GM12874 (cell line): ENCODE data around the gene ITGB3BP.

Experiments used
- TF ChIP-seq, protein P1 (sequence below): IDR thresholded peaks from 2 replicates; pipeline ENCODE4 v1.5.1; 2011; ENCODE audit warnings: low read depth, mild to moderate bottlenecking, control low read depth, low read length, moderate library complexity; ENCODE audit not compliant: insufficient read depth

Gene ITGB3BP

DNA sequence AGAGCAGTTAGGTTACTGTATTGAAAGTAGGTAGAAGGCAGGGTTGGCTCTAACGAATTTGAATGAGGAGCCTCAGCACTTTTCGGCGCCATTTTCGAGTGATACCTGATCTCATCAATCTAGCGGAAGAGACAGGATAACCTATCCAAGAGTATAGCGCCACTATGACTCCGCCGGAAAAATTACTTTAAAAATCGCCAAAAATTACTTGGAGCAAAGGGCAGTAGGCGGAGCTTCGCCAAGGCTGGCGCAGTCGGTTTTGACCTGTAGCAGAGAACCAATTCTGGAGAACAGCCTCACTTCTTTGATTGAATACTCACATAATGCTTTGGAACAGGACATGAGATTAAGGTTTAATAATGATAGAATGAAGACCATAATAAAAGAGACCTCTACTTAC is 25.9 kb upstream of the ITGB3BP start:
- TF ChIP-seq, protein P1, sequence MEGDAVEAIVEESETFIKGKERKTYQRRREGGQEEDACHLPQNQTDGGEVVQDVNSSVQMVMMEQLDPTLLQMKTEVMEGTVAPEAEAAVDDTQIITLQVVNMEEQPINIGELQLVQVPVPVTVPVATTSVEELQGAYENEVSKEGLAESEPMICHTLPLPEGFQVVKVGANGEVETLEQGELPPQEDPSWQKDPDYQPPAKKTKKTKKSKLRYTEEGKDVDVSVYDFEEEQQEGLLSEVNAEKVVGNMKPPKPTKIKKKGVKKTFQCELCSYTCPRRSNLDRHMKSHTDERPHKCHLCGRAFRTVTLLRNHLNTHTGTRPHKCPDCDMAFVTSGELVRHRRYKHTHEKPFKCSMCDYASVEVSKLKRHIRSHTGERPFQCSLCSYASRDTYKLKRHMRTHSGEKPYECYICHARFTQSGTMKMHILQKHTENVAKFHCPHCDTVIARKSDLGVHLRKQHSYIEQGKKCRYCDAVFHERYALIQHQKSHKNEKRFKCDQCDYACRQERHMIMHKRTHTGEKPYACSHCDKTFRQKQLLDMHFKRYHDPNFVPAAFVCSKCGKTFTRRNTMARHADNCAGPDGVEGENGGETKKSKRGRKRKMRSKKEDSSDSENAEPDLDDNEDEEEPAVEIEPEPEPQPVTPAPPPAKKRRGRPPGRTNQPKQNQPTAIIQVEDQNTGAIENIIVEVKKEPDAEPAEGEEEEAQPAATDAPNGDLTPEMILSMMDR = no peak

DNA sequence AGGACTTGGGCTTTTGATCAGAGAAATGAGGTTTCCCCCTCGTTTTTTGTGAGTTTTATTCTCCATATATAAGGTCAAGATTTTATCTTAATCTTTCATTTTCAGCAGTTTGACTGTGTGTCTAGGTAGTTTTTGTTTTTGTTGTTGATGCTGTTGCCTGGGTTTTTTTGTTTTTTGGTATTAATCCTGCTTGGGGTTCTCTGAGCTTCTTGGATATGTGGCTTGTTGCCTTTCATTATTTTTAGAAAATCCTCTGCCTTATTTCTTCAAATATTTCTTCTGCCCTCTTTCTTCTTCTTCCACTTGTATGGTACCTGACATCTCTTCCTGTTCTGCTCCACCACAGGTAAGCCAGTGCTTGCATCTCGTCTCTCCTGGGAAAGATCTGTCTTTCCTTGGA is 25.3 kb upstream of the ITGB3BP start:
- TF ChIP-seq, protein P1 = no peak

DNA sequence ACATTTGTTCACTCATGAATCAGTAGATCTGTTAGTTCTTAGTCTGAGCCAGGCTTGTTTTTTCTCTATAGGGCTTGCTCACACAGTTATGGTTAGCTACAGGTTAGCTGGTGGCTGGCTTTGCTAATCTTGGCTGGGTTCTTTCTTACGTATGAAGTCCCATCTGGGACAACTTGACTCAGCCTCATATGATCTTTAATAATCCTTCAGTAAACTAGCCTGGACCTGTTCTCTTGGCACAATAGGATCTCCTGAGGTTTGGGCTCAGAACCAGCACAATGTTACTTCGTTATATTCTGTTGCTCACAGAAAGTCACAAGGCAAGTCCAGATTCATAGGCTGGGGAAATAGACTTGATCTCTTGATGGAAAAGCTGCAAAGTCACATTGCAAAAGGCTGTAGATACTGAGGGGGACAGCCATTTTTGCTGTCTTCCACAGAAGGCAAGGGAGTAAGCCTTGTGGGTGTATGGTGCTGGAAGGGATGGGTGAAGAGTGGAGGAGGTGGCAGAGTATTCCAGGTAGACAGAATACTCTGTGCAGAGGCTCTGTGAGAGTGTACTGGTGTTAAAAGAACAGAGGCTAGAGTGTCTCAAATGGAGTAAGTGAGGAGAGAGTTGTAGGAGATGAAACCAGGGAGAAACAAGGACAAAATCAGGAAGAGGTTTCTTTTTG is 24.7 kb upstream of the ITGB3BP start:
- TF ChIP-seq, protein P1 = no peak

DNA sequence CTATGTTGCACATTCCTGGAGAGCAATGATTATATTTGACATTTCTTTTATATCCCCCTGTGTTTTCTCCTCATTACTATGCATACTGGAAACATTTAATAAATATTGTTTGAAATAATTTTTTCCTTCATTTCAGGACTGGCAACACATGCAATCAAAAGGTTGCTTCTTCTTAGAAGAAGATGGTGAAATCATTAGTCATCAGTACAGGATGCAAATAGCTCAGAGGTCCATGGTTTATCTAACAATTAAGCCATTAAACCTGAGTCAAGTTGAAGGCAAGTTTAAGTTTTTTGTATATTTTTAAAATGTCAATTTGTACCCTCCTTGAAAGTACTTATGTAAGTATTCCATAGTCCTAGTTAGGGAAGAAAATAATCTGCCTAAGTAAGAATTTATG is 22.8 kb upstream of the ITGB3BP start:
- TF ChIP-seq, protein P1 = no peak

DNA sequence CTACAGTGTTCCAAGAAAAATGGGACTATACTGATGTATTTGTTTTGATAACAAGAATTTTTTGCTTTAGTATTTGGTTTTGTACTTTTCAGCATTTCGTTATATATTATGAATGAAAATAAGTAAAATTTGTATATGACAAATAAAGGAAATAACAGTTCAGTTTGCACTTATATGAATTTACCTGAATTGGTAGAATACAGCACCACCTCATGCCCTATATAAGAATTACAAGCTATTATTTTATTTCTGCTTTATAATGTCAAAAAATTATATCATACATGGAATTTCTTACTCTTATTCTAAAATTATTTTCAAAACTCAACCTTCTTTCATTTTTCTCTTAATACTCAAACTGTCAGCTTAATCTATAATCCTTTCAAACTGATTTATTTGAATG is 14.9 kb upstream of the ITGB3BP start:
- TF ChIP-seq, protein P1 = no peak

DNA sequence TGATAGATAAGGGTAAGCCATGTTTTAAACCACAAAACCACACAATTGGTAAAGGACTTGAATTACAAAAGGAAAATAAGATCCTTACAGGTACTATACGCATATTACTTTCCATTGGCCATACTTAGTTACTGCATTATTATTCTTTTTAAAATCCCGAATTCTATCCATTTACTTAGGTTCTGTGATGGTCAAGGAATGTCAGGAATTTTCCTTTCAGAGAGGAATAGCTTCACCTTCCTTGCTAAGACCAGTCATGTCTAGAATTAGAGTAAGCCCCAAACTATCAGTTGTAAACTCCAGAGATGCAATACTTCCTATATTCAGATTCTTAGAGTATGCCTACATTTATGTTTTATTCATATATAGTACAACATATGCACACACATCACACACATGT is 14.0 kb upstream of the ITGB3BP start:
- TF ChIP-seq, protein P1 = no peak

DNA sequence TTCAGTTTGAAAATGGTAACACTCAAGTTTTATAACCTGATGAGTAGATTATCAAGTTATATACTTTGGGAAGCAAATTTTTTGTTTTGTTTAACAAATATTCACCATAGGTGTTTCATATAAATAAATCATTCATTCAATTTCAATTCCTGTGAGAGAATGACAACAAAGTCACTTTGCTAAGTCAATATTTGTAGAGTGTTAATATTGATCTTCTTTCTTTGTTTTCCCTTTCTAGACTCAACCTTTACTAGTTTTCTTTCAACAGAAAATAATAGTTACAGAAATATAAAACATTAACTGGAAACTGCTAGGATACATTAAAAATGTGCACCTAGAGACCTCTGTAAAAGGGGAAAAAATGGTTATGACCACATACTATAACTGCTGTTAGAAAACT is 11.4 kb upstream of the ITGB3BP start:
- TF ChIP-seq, protein P1 = no peak
